ENCODE data around the gene IL4. TPM values are rescaled to one million over a fixed set of nuclear protein-coding genes. Genes with fewer than 3 reads are reported as not detected.

Gene IL4
- polyA plus RNA-seq, 1 donor (not counting 4 experiments of a cell fraction or from before 2014, with no cell fraction given) = not detected

DNA sequence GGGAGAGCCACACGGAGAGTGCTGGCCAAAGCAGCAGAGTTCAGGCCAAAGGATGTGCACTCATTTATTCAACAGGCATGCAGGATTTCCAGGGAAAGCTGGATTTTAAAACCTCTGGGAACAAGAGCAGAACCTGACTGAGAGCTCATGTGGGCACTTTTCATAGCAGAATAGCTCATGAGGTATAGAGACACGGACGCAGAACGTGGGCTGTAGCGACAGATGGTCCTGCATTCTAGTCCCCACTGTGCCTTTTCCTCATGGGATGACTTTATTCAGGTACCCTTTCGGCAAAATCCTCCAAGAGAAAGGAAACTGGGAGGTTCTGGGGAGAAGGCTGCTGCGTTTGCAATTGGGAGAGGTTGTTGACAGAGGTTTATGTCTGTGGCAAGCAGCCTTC lies 5.4 kb downstream of the IL4 start:
- no peak overlapping the region for H3K27ac ChIP-seq (ENCODE audit: control insufficient read depth, insufficient read depth, low read length)
- peaks cover 20% of the 10 kb centered on the region for H3K4me1 ChIP-seq (ENCODE audit: control insufficient read depth, extremely low read depth, insufficient read depth, low read length)
- no peak overlapping the region for H2AFZ ChIP-seq (ENCODE audit: control insufficient read depth, low read length)
- H3K9me3 ChIP-seq (ENCODE audit: control insufficient read depth, low read depth, low read length) = no peaks in the 10 kb centered on the region
- H3K4me3 ChIP-seq (ENCODE audit: control insufficient read depth in 2 of 3, extremely low read depth in 1 of 3, insufficient read depth in 2 of 3, low read depth in 1 of 3, low read length in 3 of 3) = no peak overlapping the region
- no peaks in the 10 kb centered on the region for H3K9me1 ChIP-seq (ENCODE audit: control insufficient read depth, extremely low read depth, insufficient read depth, low read length)
- H3K9ac ChIP-seq (ENCODE audit: control insufficient read depth, extremely low read depth, insufficient read depth, low read length) = no peak overlapping the region
- H3K27me3 ChIP-seq (ENCODE audit: control insufficient read depth, extremely low read depth, insufficient read depth, low read length) = no peaks in the 10 kb centered on the region
- H4K20me1 ChIP-seq (ENCODE audit: control insufficient read depth, extremely low read depth, insufficient read depth, low read length) = no peaks in the 10 kb centered on the region
- FAIRE-seq (no peak), DNase-seq (ENCODE audit: low read depth, low spot score) (no peak)
- H3K36me3 ChIP-seq (ENCODE audit: control insufficient read depth in 2 of 2, extremely low read depth in 1 of 2, insufficient read depth in 2 of 2, low read length in 2 of 2) = no peaks in the 10 kb centered on the region
- H3K4me2 ChIP-seq (ENCODE audit: control insufficient read depth, extremely low read depth, insufficient read depth, low read depth, low read length) = no peak overlapping the region
- dilution Hi-C loops (cut with MboI; ENCODE audit: extremely low pct_ligation_motif_present, low sequenced_read_pairs) = no loop called here
- no peak for TF ChIP-seq EZH2 (IDR thresholded peaks at IDR 0.05; ENCODE audit: low read length)
- TF ChIP-seq, protein P1, sequence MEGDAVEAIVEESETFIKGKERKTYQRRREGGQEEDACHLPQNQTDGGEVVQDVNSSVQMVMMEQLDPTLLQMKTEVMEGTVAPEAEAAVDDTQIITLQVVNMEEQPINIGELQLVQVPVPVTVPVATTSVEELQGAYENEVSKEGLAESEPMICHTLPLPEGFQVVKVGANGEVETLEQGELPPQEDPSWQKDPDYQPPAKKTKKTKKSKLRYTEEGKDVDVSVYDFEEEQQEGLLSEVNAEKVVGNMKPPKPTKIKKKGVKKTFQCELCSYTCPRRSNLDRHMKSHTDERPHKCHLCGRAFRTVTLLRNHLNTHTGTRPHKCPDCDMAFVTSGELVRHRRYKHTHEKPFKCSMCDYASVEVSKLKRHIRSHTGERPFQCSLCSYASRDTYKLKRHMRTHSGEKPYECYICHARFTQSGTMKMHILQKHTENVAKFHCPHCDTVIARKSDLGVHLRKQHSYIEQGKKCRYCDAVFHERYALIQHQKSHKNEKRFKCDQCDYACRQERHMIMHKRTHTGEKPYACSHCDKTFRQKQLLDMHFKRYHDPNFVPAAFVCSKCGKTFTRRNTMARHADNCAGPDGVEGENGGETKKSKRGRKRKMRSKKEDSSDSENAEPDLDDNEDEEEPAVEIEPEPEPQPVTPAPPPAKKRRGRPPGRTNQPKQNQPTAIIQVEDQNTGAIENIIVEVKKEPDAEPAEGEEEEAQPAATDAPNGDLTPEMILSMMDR (optimal IDR thresholded peaks at IDR 0.05 in 1 of 3, IDR thresholded peaks at IDR 0.05 in 1 of 3, conservative IDR thresholded peaks at IDR 0.05 in 1 of 3; ENCODE audit: extremely low read depth in 1 of 3, insufficient read depth in 2 of 3, low read length in 3 of 3) = no peak
- H3K79me2 ChIP-seq (ENCODE audit: control insufficient read depth, insufficient read depth, low read length) = no peaks in the 10 kb centered on the region

- Histone ChIP-seq H3K4me2 (ENCODE audit: control insufficient read depth, extremely low read depth, insufficient read depth, low read depth, low read length) (no peak overlapping the region), H3K9me1 (ENCODE audit: control insufficient read depth, extremely low read depth, insufficient read depth, low read length) (no peaks in the 10 kb centered on the region), H4K20me1 (ENCODE audit: control insufficient read depth, extremely low read depth, insufficient read depth, low read length) (no peaks in the 10 kb centered on the region), H3K9me3 (ENCODE audit: control insufficient read depth, low read depth, low read length) (no peaks in the 10 kb centered on the region), H3K79me2 (ENCODE audit: control insufficient read depth, insufficient read depth, low read length) (no peaks in the 10 kb centered on the region), H3K4me3 (ENCODE audit: control insufficient read depth in 2 of 3, extremely low read depth in 1 of 3, insufficient read depth in 2 of 3, low read depth in 1 of 3, low read length in 3 of 3) (no peak overlapping the region), H3K27me3 (ENCODE audit: control insufficient read depth, extremely low read depth, insufficient read depth, low read length) (no peaks in the 10 kb centered on the region), H3K27ac (ENCODE audit: control insufficient read depth, insufficient read depth, low read length) (no peak overlapping the region), H3K36me3 (ENCODE audit: control insufficient read depth in 2 of 2, extremely low read depth in 1 of 2, insufficient read depth in 2 of 2, low read length in 2 of 2) (no peaks in the 10 kb centered on the region), H2AFZ (ENCODE audit: control insufficient read depth, low read length) (no peak overlapping the region), H3K4me1 (ENCODE audit: control insufficient read depth, extremely low read depth, insufficient read depth, low read length) (peaks cover 14% of the 10 kb centered on the region), H3K9ac (ENCODE audit: control insufficient read depth, extremely low read depth, insufficient read depth, low read length) (no peak overlapping the region)
- TF ChIP-seq EZH2 (IDR thresholded peaks at IDR 0.05; ENCODE audit: low read length) = no peak
- TF ChIP-seq, protein P1 (optimal IDR thresholded peaks at IDR 0.05 in 1 of 3, IDR thresholded peaks at IDR 0.05 in 1 of 3, conservative IDR thresholded peaks at IDR 0.05 in 1 of 3; ENCODE audit: extremely low read depth in 1 of 3, insufficient read depth in 2 of 3, low read length in 3 of 3) = no peak
- DNase-seq (ENCODE audit: low read depth, low spot score) = no peak
- FAIRE-seq = no peak
- dilution Hi-C loops (cut with MboI; ENCODE audit: extremely low pct_ligation_motif_present, low sequenced_read_pairs) = no loop called here
Observed at GRCh38 chr5:132679717-132680380, 6.1 kb downstream of the IL4 start.

Data from keratinocyte (primary cell).